HG03521 (cell line): ENCODE data around the gene C4orf50.
"Not testable (repeated sequence)": the region's sequence is repeated elsewhere in the genome, so short reads cannot be mapped to it uniquely, and the experiment has no call there.

Source experiments
- ATAC-seq: cut with Tn5 transposase; IDR thresholded peaks from one replicate; pipeline ENCODE4 v1.9.1; 2021; ENCODE audit warnings: mild to moderate bottlenecking, moderate library complexity; ENCODE audit not compliant: unreplicated experiment

C4orf50 gene

DNA sequence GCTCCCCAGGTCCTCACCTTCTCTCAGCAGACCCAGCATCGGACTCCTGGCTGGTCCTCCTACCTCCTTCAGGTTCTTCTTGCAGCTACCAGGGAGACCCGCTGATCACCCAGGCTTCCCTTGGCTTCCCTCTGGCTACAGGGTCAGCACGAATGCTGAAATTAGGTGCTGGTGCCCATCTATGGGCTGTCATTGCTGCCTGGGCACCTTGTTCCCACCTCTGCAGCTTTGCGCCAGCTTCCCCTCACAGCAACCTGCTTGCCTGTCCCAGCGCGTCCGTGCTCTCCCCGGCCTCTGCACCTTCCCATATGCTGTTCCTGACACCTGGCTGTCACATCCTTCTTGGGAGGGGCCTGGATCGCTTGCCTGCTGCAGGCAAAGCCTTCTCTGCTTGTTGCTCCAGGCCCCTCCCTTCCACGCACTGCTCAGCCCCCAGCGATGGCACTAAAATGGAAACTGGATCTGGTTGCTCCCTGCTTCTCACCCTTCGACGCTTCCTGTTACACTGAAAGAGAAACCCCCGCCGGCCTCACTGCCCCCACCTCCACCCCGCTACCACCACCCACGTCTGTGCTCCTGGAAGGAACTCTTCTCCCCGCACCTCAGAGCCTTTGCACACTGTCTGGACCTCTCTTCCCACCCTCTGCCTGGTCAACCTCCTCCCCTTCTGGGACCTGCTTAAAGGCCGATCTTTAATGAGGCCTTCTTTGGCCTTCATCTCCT, 22.2 kb downstream of the C4orf50 start:
- no peak for ATAC-seq

- no peak for ATAC-seq
These were observed 24.1 kb downstream of the C4orf50 start for GRCh38 chr4:5993876-5994811.

GRCh38 chr4:5993346-5993745, 24.9 kb downstream of the C4orf50 start:
- ATAC-seq, result not testable (repeated sequence)

GRCh38 chr4:5992828-5993321, 25.4 kb downstream of the C4orf50 start:
- ATAC-seq, result no peak

DNA sequence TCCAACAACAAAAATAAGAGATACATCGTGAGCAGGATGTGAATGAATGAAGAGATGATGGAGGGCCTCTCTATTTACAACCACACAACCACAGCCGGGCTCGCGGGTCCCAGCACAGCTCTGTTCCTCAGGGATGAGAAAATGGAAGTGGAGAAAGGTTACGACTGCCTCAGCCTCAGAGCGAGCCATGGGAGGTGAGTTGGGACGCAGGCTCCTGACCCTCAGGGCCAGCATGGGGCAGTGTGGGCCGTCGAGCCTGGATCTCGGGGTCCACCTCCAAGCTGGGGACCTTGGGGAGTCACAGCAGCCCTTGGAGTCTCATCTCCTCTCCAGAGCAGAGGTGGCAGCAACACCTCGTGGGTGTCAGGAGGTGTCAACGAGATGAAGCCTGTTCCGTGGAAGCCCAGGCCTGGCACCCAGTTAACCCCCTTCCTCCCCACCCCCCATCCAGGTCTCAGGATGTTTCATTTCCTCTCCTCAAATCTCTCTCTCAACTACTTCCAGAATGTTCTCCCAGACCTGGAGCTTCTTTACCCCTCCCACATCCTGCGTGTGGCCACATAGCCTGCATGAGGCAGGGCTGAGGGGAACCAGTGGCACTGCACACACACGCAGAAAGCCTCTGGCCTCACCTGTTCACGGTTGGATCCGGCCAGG, 25.9 kb downstream of the C4orf50 start:
- ATAC-seq, result no peak

DNA sequence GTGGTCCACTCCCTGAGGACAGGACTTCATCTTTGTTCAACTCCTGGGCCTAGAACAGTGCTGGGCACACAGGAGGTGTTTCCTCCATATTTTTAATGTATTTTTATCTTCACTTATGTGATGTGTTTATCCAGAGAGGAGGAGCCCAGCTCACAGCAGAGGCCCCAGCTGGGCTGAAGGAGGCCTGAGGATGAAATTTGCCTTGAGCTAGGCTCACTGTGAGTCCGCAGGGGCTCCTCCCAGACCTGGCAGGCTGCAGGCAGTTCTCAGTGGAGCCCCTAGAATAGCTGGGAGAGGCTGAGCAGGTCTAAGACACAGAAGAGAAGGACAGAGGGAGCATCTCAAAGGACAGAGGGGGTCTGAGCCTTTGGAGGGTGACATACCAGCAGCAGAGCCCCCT, 26.8 kb downstream of the C4orf50 start:
- ATAC-seq, result no peak

- ATAC-seq, result no peak
These were observed 27.6 kb downstream of the C4orf50 start for GRCh38 chr4:5990446-5991160.

DNA sequence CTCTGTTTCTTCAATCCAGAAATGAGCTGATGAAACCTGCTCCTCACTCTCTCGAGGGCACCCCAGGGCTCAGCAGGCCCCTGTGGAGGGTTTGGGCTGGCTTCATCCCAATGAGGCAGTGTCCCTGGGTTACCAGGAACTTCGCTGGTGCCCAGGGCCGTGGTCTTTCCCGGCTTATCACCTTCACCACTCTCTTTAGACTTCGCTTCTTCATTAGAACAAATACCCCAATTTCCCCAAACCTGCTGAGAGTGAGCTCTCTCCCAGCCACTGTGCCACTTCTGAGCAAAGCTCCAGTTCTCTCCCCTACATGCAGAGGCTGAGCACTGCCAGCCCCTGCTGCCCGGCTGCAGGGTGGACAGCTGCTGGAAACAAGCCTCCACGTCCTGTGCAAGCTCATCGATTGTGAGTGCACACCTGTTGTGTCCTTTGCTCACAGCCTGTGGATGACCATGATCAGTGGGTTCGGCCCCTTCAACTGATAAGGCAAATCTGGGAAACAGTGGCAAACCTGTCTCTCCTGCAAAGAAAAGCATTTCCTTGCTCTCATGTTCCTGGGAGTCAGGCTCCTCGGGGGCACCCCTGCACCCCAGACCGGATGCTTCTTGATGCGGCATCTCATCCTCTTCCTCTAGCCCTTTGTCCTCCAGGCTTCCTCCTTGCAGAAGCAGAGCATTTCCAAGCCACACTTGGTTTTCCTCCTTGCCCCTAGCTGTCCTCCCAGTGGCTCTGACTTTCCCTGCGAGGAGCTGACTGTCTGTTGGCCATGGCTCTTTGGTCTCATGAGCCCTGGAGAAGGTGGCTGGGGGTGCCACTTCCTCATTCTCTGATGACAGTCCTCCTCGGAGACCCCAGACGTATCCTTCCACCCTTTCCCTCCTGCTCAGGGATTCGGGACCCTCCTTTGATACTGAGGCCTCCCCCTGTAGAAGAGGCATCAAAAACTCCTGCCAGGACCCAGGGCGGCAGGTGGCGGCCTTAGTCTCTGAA, 28.7 kb downstream of the C4orf50 start:
- ATAC-seq, result no peak

- no peak for ATAC-seq
These were observed 30.0 kb downstream of the C4orf50 start for GRCh38 chr4:5988086-5988845.

- no peak for ATAC-seq
These were observed 33.4 kb downstream of the C4orf50 start for GRCh38 chr4:5984843-5985242.

DNA sequence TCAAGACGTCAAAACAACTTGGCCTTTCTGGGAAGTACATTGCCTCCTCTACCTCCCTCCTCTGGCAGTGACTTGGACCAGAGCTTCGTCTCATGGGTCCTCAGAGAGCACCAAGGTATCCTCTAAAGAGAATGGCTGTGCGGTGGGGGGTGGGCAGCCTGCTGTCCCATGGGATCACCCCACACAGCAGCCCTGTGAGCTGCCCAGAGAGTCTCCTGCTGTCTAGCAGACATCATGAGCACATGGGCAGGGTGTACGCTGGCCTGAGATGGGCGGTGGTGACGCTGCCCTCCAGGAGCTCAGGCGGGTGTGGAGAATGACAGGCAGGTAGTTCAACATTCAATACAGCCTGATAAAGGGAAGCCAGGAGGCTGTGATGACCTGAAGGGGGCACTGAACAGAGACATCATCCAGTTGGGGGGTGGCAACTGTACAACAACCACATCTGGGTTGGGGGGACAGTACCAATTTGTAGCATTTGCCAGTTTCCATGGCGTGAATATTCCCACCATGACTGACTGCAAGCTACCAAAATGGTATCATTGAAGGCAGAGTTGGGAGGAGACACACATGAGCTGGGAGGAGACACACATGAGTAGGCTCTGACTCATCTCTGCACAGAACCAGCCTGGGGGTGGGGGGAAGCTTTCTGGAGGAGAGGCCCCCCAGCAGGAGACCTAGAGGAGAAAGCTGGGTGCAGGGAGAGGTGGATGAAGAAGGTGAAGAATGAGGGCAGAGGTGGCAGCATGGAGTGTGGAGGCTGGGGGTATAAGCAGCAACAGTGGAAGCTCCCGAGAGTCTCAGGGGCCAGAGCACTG, 35.9 kb downstream of the C4orf50 start:
- ATAC-seq, result no peak

GRCh38 chr4:5980436-5981155, 37.6 kb downstream of the C4orf50 start:
- ATAC-seq, result no peak

DNA sequence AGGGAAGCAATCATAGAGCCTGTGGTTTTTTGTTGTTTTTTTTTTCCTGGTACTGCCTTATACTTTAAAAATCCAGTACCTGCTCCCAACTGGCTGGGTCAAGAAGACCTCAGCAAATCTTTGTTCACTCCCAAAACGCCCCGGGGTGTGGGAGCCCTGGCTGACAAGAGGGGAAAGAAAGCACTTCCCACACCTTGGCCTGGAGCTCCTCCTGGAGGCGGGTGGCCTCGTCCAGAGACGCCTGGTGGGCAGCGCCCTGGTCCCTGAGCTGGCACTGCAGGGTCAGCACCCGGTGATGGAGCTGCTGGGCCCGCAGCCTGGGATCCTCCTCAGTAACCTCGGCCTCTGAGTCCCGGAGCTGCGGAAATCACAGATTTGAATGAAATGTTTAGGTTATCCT, 38.2 kb downstream of the C4orf50 start:
- ATAC-seq, result no peak

GRCh38 chr4:5976921-5977320, 41.3 kb downstream of the C4orf50 start:
- no peak for ATAC-seq

GRCh38 chr4:5976431-5976830, 41.8 kb downstream of the C4orf50 start:
- no peak for ATAC-seq

DNA sequence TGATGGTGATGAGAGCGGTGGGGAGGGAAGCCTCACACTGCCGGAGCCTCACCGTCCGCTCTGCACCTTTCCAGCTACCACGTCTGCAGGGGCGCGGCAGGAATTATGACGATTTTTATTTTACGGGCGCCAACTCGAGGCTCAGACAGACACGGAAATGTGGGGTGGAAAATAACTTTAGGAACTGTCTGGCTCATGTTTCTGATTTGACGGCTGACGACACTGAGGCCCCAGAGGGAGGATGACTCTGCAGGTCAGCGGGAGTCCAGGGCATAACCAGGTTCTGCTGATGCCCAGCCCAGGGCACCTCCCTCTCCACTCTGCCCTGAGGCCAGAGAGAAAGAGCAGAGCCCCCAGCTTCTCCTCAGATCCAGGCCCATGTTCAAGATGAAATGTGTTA, 43.9 kb downstream of the C4orf50 start:
- ATAC-seq, result no peak

DNA sequence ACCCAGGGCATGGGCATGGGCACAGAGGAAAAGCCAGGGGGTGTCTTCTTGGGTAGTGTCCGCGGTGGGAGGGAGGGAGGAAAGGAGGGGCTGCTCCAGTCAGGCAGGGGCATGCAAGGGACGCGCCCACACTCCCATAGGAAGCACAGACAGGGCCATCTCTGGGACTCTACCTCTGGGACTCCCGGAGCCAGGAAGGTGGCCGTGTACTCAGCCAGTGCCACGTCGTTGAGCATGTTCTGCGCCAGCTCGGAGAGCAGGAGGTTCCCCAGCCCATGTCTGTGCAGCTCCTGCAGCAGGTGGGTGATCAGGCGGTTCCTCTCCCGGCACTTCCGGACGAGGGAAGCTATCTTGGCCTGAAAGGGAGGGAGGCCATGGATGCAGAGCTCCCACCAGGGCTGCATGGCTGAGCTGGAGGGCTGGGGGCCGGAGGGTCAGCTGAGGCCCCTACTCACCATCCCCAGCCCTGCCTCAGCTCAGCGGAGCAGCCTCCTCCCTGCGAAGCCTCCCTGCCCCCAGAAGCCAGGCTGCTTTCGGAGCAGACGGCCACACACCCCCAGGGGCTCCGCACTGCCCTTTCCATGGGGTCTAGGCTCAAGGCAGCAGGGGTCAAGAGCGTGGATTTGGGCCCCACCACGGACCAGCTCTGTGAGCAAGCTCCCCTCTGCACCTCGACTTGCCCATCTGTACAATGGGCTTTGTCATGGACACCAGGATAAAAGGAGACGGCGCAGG, 44.6 kb downstream of the C4orf50 start:
- ATAC-seq, result no peak
